Epithelial cell of proximal tubule (primary cell): ENCODE measurements around the gene CD44. TPM values are rescaled to one million over a fixed set of nuclear protein-coding genes. Genes with fewer than 3 reads are reported as not detected.

Source experiments
- DNase-seq: peaks from one replicate; pipeline ENCODE4 v3.0.0-alpha.2; 2011; ENCODE audit warnings: low read depth
- H3K4me3 ChIP-seq: 2 replicates; pipeline ENCODE4 v1.5.1; 2011; ENCODE audit warnings: low read depth, mild to moderate bottlenecking, low read length
- total RNA-seq: library from RNA; depleted of rRNA; stranded (reverse); fragments of >200 nt; gene quantifications from 2 replicates; pipeline ENCODE4 v1.2.3, GENCODE V29; 2015
- TF ChIP-seq, protein P1 (sequence below): conservative IDR thresholded peaks from 2 replicates; pipeline ENCODE4 v1.5.1; 2012; ENCODE audit warnings: low read depth, mild to moderate bottlenecking, low read length

Gene CD44
- total RNA-seq, 1 donor from 2014 or later: 296 TPM

DNA sequence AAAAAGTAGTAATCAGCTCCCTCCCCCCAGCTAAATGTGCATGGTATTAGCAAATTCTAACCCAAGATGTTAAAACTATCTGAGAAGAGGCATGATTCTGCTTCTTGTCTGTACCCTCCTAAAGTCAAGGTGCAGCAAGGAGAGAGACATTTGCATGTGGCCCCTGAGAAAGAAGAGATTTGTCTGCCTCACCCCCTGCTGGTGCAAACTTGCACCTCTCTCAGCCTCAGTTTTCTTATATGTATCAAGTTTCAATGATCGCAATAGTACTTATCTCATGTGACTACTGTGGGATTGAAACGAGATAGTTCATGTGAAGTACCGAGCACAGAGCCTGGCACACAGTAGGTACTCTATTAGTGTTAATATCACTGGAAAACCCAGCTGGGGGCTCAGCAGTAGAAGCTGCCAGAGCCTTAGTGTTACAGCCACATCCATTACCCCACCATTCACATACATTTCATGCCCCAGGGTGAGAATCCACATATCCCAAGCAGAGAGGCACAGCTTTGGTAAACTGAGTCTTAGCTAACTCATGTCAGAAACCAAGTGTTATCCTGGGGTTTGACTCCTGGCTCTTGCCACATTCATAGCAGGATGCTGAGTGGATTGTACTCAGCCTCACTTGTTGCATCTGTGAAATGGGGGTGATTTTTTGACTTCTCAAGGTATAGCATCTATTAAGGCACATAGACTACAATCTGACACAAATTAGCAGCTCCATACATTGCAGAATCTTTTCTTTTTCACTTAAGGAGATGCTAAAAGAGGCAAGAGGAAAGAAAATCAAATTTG, 24.9 kb downstream of the CD44 start:
- no peak for DNase-seq
- TF ChIP-seq, protein P1, sequence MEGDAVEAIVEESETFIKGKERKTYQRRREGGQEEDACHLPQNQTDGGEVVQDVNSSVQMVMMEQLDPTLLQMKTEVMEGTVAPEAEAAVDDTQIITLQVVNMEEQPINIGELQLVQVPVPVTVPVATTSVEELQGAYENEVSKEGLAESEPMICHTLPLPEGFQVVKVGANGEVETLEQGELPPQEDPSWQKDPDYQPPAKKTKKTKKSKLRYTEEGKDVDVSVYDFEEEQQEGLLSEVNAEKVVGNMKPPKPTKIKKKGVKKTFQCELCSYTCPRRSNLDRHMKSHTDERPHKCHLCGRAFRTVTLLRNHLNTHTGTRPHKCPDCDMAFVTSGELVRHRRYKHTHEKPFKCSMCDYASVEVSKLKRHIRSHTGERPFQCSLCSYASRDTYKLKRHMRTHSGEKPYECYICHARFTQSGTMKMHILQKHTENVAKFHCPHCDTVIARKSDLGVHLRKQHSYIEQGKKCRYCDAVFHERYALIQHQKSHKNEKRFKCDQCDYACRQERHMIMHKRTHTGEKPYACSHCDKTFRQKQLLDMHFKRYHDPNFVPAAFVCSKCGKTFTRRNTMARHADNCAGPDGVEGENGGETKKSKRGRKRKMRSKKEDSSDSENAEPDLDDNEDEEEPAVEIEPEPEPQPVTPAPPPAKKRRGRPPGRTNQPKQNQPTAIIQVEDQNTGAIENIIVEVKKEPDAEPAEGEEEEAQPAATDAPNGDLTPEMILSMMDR: peak; percentile 53
- H3K4me3 ChIP-seq: no peak overlapping the region

DNA sequence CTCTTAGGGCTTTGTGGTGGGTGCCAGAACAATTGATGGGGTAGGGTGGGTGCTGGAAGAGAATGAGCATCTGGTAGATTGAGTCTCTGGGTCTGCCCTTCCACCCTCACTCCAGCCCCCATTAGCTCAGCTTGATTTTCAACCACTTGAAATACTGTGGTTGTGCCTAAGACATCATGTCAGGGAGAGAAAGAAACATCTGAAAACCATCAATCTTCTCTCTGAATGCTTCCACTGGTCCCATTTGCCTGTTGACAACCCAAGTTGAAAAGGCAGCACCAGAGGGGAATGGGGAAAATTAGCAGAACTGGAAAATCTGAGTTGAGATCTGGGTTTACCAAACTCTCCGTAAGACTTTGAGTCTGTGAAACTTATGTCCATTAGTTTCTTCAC, 26.1 kb downstream of the CD44 start:
- TF ChIP-seq, protein P1: no peak
- no peak overlapping the region for H3K4me3 ChIP-seq
- DNase-seq: no peak

DNA sequence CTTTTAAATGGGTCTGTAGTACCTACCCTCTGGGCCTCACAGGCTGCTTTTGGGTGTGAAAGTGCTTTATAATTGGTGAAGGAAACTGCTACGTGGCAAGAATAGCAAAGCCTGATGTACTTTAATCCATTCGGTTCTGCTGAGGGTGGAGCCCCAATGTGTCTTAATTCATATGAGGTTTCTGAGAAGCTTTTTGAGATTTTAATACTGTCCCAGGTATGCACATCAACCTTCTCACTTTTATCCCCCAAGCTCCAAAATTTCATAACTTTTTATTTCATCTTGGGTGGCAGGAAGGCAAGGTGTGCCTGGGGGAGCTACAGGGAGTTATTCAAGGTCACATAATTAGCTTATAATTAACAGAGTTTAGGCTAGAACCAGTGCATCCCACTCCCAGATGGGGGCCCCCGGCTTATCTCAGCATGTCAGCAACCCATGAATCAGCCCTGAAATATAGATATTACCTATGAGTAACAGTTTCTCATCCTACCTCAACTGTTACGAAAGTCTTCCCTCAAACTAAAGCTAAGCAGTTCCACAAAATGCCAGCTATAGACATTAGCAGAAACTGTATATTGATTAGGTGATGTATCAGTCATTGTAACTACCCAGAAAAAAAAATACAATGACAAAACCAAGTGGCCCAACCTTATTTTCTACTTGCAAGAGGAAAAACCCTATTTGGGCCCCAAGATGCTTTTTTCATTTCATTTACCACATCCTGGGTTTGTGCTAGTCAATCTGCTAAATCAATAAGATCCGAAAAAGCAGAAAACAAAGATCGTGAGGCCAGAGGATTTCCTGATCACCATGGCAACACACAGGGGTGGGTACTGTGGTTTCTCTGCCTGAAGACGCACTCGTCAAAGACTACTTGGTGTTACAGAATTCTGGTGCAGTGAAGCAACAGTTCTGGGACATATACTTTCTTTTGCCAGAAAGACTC, 26.7 kb downstream of the CD44 start:
- H3K4me3 ChIP-seq: no peak overlapping the region
- DNase-seq: no peak
- TF ChIP-seq, protein P1: no peak

DNA sequence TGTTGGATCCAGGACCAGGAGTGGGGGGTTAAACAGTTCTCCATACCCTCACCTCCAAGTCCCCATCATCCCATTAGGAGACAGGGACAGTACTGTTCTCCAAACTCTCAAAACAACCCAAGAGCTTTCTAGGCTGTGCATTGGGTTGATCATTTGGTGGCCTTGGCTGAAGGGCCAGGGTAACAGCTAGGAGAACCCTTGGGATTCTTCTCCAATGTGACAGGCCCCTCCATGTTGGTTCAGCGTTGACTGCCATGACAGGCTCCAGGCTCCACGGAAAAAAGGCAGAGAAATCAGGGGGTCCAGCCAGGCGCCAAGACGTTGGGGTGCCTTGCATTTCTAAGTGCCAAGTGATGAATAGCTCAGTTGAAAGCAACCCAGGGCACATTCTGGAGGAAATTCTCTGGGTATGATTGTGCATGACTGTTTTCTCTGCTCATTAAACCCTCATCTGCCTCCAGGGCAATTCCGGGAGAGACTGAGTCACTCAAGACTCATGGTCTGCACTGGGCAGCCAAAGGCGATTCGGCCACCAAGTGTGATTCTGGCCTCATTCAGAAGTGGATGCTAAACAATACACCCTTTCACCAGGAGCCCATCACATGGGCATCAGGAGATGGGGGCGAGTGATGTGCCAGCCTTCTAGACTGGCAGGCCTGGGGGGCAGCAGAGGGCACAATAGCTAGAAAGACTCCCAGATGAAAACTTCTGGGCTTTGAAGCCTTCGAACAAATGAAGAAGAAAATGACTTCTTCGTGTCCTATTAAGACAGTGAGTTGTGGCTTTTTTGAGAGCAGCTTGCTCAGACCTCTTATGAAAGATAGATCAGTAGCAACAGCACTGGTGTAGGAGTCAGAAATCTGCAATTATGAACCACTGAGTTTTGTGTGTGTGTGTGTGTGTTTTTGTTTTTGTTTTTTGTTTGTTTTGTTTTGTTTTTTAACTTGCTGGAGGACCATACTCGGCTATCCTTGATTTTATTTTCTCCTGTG, 27.7 kb downstream of the CD44 start:
- no peak overlapping the region for H3K4me3 ChIP-seq
- DNase-seq: peak; percentile 92
- TF ChIP-seq, protein P1: peak; percentile 25

DNA sequence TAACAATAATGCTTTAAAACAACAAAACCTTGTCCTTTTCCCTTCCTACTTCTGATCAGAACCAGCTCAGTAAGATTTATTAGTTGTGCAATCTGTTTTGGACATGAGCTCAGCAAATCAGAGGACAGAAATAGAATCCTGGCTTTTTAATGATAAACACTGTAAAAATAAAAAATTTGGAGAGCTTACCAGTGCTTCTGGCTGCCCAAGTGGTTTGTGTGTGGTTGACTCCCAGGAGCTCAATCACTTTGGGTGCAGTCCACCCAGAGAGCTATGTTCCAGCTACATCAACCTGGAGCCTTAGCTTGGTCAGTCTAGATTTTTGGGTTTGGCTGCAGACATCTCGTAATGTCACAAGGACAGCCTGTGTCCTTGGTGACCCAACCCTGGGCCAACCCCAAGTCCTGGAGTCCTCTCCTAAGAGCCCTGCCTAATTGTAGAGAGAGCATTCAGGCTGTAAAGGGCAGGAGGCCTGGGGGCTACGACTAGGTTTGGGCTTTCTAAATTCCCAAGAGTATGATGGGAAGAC, 28.5 kb downstream of the CD44 start:
- no peak for DNase-seq
- TF ChIP-seq, protein P1: no peak
- H3K4me3 ChIP-seq: no peak overlapping the region

DNA sequence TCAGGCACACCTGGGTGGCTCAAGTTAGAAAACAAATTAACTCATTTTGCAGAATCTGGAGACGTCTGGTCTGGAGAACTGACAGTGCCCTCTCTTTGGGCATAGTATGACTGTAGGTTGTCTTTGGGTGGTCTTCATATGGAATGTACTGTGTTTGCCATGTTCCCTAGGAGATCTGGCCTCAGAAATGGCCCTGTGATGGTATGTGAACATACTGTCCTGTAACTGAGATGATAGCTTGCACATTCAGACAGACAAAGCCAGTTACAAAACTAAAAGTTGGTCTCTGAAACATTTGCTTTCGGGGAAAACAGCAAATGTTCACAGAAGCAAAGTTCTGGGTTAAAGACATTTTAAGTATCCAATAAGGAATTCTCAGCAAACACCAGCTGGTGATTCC, 29.7 kb downstream of the CD44 start:
- no peak overlapping the region for H3K4me3 ChIP-seq
- TF ChIP-seq, protein P1: no peak
- DNase-seq: no peak
